ENCODE data around the gene TAF15.

TAF15 gene

DNA sequence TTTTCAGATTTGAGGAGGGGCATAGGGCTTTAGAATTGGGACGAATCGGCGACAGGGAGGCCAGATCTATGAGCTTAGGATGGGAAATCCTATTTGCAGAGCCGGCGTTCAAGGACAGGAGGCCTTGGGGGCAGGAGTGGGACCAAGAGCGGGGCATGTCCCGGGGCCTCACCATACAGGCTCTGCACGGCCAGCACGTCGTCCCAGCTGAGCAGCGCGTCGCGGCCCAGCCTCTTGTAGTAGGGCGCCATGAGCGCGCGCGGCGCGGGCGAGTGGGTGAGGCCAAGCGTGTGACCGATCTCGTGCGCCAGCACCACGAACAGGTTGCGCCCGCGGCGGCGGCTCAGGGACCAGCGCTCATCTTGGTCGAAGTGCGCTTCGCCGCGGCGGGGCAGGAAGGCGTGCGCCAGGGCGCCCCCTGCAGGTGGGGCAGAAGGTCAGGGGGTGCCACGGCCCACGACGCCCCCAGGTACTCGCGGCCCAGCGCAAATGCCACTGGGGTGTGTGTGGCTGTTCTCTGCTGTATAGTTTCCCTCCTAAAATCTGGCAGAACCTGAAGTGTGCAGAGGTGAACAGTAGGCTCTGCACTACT is 39.3 kb upstream of the TAF15 start:
- WGBS (ENCODE audit: extremely low coverage, insufficient coverage, low lambda C conversion rate), result no CpG with 5 or more reads among the region's 48 CpGs
- H3K79me2 ChIP-seq (ENCODE audit: control insufficient read depth, insufficient read depth, low read length), result no peaks in the 10 kb centered on the region

DNA sequence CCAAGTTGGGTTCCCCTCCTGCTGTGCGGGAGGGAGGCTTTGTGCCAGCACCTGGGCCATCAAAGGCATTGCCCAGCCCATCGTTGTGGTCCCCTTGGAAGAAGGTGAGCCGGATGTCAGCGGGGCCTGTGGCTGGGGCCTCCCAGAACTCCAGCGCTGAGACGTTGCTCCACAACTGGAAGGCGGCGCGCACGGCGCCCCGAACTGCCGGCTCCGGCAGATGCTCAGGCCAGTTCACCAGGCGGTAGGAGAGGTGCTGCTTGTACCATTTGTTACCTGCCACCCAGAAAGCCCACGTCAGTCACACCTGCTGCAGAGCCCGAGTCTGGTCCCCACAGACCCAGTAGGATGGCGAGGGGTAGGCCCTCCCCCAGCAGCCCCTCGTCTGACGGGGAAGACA is 36.2 kb upstream of the TAF15 start:
- Histone ChIP-seq H3K56ac (ENCODE audit: low read length) (no peak overlapping the region), H3K36me3 (ENCODE audit: control insufficient read depth, insufficient read depth, low read length) (no peaks in the 10 kb centered on the region), H3K79me1 (ENCODE audit: low read length) (no peaks in the 10 kb centered on the region), H2BK5ac (ENCODE audit: low read length) (no peak overlapping the region), H3K79me2 (ENCODE audit: control insufficient read depth, insufficient read depth, low read length) (no peaks in the 10 kb centered on the region), H3K9ac (ENCODE audit: low read length) (no peak overlapping the region), H3K4me1 (ENCODE audit: control insufficient read depth, low read depth, low read length) (no peaks in the 10 kb centered on the region), H3K18ac (ENCODE audit: low read length) (no peak overlapping the region), H3K4me2 (ENCODE audit: low read length) (no peak overlapping the region), H3K23ac (ENCODE audit: low read length) (no peak overlapping the region), H4K5ac (ENCODE audit: low read length) (no peak overlapping the region), H3K27ac (ENCODE audit: low read depth, low read length) (no peak overlapping the region), H4K8ac (ENCODE audit: low read depth, low read length) (no peak overlapping the region), H2BK15ac (replicated peaks; ENCODE audit: low read depth) (no peak overlapping the region), H2BK120ac (ENCODE audit: low read depth, low read length) (no peak overlapping the region), H3K4ac (ENCODE audit: low read depth, low read length) (no peak overlapping the region), H3K27me3 (ENCODE audit: insufficient read depth, low read length, poor library complexity) (no peaks in the 10 kb centered on the region), H2AK5ac (ENCODE audit: low read length) (no peak overlapping the region), H3K4me3 (ENCODE audit: low read length) (no peak overlapping the region)
- WGBS (ENCODE audit: extremely low coverage, insufficient coverage, low lambda C conversion rate), result no CpG with 5 or more reads among the region's 20 CpGs
- no peak for DNase-seq

More for the DNA sequence above, 39.3 kb upstream of the TAF15 start:
- Histone ChIP-seq H4K5ac (ENCODE audit: low read length) (no peak overlapping the region), H2BK120ac (ENCODE audit: low read depth, low read length) (no peak overlapping the region), H3K18ac (ENCODE audit: low read length) (no peak overlapping the region), H3K4me2 (ENCODE audit: low read length) (no peak overlapping the region), H3K23ac (ENCODE audit: low read length) (no peak overlapping the region), H3K4me1 (ENCODE audit: control insufficient read depth, low read depth, low read length) (no peaks in the 10 kb centered on the region), H3K79me1 (ENCODE audit: low read length) (no peaks in the 10 kb centered on the region), H4K8ac (ENCODE audit: low read depth, low read length) (no peak overlapping the region), H3K56ac (ENCODE audit: low read length) (no peak overlapping the region), H2AK5ac (ENCODE audit: low read length) (no peak overlapping the region), H3K27me3 (ENCODE audit: insufficient read depth, low read length, poor library complexity) (no peaks in the 10 kb centered on the region), H3K9ac (ENCODE audit: low read length) (no peak overlapping the region), H2BK15ac (replicated peaks; ENCODE audit: low read depth) (no peak overlapping the region), H3K36me3 (ENCODE audit: control insufficient read depth, insufficient read depth, low read length) (no peaks in the 10 kb centered on the region), H3K4me3 (ENCODE audit: low read length) (no peak overlapping the region), H2BK5ac (ENCODE audit: low read length) (no peak overlapping the region), H3K27ac (ENCODE audit: low read depth, low read length) (no peak overlapping the region), H3K4ac (ENCODE audit: low read depth, low read length) (no peak overlapping the region)
- no peak for DNase-seq

DNA sequence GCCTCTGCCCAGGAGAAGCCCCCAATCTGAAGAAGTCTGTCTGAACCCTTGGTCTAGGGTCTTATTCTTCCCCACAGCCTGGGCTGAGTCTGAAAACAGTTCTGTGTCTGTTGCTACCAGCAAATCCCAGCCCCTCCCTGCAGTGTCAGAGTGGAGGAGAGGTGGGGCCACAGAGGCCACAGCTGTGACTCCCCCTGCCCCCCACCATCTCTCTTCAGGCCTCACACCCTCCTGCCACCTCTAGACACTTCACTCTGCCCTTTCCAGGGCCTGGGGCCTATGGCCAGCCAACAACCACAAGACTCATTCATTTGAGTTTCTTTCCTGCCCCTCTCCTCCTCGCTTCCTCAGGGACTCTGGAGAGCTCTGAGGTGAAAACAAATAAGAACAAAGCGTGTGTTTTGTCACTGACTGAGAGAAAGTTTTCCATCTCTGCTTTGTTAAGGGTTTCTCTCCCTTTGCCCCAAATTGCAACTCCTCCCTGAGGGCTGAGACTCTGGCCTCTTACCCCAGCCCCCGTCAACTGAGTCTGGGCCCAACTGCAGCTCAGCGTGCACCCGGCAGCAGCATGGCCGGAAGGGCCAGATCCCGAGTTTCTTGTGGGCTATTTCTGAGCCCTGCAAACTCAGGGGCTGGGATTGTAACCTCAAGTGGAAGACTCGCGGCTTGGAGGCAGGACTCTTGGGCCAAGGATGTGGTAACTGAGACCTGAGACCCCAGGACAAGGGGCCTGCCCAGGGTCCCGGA is 35.4 kb upstream of the TAF15 start:
- WGBS (ENCODE audit: extremely low coverage, insufficient coverage, low lambda C conversion rate), result no CpG with 5 or more reads among the region's 10 CpGs
- no peak for DNase-seq

DNA sequence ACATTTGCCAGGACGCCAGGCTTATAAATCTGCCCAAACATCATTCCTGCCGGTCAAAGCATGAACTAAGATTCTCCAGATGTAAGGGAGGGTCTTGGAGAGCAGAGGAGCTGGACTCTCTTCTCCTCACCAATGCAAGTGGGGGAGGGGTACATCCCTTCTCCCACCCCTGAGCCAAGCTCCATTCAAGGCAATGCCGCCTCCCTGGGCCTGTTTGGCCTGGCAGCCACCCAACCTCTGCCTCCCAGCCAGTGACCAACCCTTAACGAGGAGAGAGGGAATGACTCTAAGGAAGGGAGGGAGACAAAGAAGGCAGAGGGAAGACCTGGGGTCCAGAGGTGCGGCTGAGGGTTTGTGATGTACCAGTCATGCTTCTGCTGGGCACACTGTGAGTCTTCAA is 34.8 kb upstream of the TAF15 start:
- Histone ChIP-seq H4K5ac (ENCODE audit: low read length) (no peak overlapping the region), H3K9ac (ENCODE audit: low read length) (no peak overlapping the region)

More for the DNA sequence above, 35.4 kb upstream of the TAF15 start:
- H2BK15ac ChIP-seq (replicated peaks; ENCODE audit: low read depth), result no peak overlapping the region
- H2BK120ac ChIP-seq (ENCODE audit: low read depth, low read length), result no peak overlapping the region
- H3K36me3 ChIP-seq (ENCODE audit: control insufficient read depth, insufficient read depth, low read length), result no peaks in the 10 kb centered on the region
- no peak overlapping the region for H4K5ac ChIP-seq (ENCODE audit: low read length)
- H4K8ac ChIP-seq (ENCODE audit: low read depth, low read length), result no peak overlapping the region
- no peak overlapping the region for H2AK5ac ChIP-seq (ENCODE audit: low read length)
- H3K4me1 ChIP-seq (ENCODE audit: control insufficient read depth, low read depth, low read length), result no peaks in the 10 kb centered on the region
- H3K79me1 ChIP-seq (ENCODE audit: low read length), result no peaks in the 10 kb centered on the region
- peak overlapping the region; percentile 46 for H3K56ac ChIP-seq (ENCODE audit: low read length)
- H3K9ac ChIP-seq (ENCODE audit: low read length), result no peak overlapping the region
- no peak overlapping the region for H3K4ac ChIP-seq (ENCODE audit: low read depth, low read length)
- no peak overlapping the region for H3K18ac ChIP-seq (ENCODE audit: low read length)
- no peaks in the 10 kb centered on the region for H3K79me2 ChIP-seq (ENCODE audit: control insufficient read depth, insufficient read depth, low read length)
- no peak overlapping the region for H3K4me3 ChIP-seq (ENCODE audit: low read length)
- no peak overlapping the region for H2BK5ac ChIP-seq (ENCODE audit: low read length)
- H3K27ac ChIP-seq (ENCODE audit: low read depth, low read length), result no peak overlapping the region
- H3K27me3 ChIP-seq (ENCODE audit: insufficient read depth, low read length, poor library complexity), result no peaks in the 10 kb centered on the region
- H3K23ac ChIP-seq (ENCODE audit: low read length), result no peak overlapping the region
- no peak overlapping the region for H3K4me2 ChIP-seq (ENCODE audit: low read length)

DNA sequence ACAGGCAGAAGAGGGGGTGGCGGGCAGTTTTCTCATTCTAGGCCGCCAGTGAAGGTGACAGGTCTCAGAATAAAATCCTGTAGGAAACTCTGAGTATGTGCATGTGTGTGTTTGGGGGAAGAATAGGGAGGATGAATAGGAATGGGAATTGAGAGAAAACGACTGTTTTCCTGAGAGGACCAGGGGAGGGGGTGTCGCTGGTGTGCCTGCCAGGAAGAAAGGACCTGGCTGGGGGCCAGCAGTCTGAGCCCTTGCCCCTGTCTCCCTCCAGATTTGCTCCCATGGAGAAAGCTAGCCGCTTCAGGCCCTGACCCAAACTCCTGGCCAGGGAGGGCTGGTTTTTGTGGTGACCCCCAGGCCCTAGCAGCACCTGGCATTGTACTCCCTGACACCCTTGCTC is 34.2 kb upstream of the TAF15 start:
- WGBS (ENCODE audit: extremely low coverage, insufficient coverage, low lambda C conversion rate), result no CpG with 5 or more reads among the region's 5 CpGs
- Histone ChIP-seq H3K23ac (ENCODE audit: low read length) (no peak overlapping the region), H3K27ac (ENCODE audit: low read depth, low read length) (no peak overlapping the region)

More for the DNA sequence above, 34.8 kb upstream of the TAF15 start:
- no peak overlapping the region for H3K4ac ChIP-seq (ENCODE audit: low read depth, low read length)
- H3K56ac ChIP-seq (ENCODE audit: low read length), result no peak overlapping the region
- H3K23ac ChIP-seq (ENCODE audit: low read length), result no peak overlapping the region
- H3K4me1 ChIP-seq (ENCODE audit: control insufficient read depth, low read depth, low read length), result no peaks in the 10 kb centered on the region
- no peaks in the 10 kb centered on the region for H3K79me2 ChIP-seq (ENCODE audit: control insufficient read depth, insufficient read depth, low read length)
- H3K4me2 ChIP-seq (ENCODE audit: low read length), result no peak overlapping the region
- no peak overlapping the region for H3K4me3 ChIP-seq (ENCODE audit: low read length)
- H2AK5ac ChIP-seq (ENCODE audit: low read length), result no peak overlapping the region
- no CpG with 5 or more reads among the region's 5 CpGs for WGBS (ENCODE audit: extremely low coverage, insufficient coverage, low lambda C conversion rate)
- no peak overlapping the region for H3K18ac ChIP-seq (ENCODE audit: low read length)
- H2BK5ac ChIP-seq (ENCODE audit: low read length), result no peak overlapping the region
- H3K36me3 ChIP-seq (ENCODE audit: control insufficient read depth, insufficient read depth, low read length), result no peaks in the 10 kb centered on the region
- no peaks in the 10 kb centered on the region for H3K79me1 ChIP-seq (ENCODE audit: low read length)
- no peak for DNase-seq
- H2BK120ac ChIP-seq (ENCODE audit: low read depth, low read length), result no peak overlapping the region
- no peaks in the 10 kb centered on the region for H3K27me3 ChIP-seq (ENCODE audit: insufficient read depth, low read length, poor library complexity)
- H4K8ac ChIP-seq (ENCODE audit: low read depth, low read length), result no peak overlapping the region
- H3K27ac ChIP-seq (ENCODE audit: low read depth, low read length), result no peak overlapping the region
- H2BK15ac ChIP-seq (replicated peaks; ENCODE audit: low read depth), result no peak overlapping the region

More for the DNA sequence above, 34.2 kb upstream of the TAF15 start:
- H2BK5ac ChIP-seq (ENCODE audit: low read length), result no peak overlapping the region
- no peak overlapping the region for H3K18ac ChIP-seq (ENCODE audit: low read length)
- H2BK120ac ChIP-seq (ENCODE audit: low read depth, low read length), result no peak overlapping the region
- no peak overlapping the region for H4K8ac ChIP-seq (ENCODE audit: low read depth, low read length)
- H3K79me1 ChIP-seq (ENCODE audit: low read length), result no peaks in the 10 kb centered on the region
- H2BK15ac ChIP-seq (replicated peaks; ENCODE audit: low read depth), result no peak overlapping the region
- no peak overlapping the region for H3K4me2 ChIP-seq (ENCODE audit: low read length)
- no peaks in the 10 kb centered on the region for H3K4me1 ChIP-seq (ENCODE audit: control insufficient read depth, low read depth, low read length)
- no peak overlapping the region for H4K5ac ChIP-seq (ENCODE audit: low read length)
- no peak overlapping the region for H3K4me3 ChIP-seq (ENCODE audit: low read length)
- DNase-seq, result no peak
- no peak overlapping the region for H3K9ac ChIP-seq (ENCODE audit: low read length)
- no peaks in the 10 kb centered on the region for H3K27me3 ChIP-seq (ENCODE audit: insufficient read depth, low read length, poor library complexity)
- H3K56ac ChIP-seq (ENCODE audit: low read length), result no peak overlapping the region
- H3K4ac ChIP-seq (ENCODE audit: low read depth, low read length), result no peak overlapping the region
- H3K79me2 ChIP-seq (ENCODE audit: control insufficient read depth, insufficient read depth, low read length), result no peaks in the 10 kb centered on the region
- no peak overlapping the region for H2AK5ac ChIP-seq (ENCODE audit: low read length)
- H3K36me3 ChIP-seq (ENCODE audit: control insufficient read depth, insufficient read depth, low read length), result no peaks in the 10 kb centered on the region
